Measurements from ENCODE around the gene SLC41A3.

GRCh38 chr3:126056681-126057500 lies 27.0 kb downstream of the SLC41A3 start:
- TF ChIP-seq, protein P1, sequence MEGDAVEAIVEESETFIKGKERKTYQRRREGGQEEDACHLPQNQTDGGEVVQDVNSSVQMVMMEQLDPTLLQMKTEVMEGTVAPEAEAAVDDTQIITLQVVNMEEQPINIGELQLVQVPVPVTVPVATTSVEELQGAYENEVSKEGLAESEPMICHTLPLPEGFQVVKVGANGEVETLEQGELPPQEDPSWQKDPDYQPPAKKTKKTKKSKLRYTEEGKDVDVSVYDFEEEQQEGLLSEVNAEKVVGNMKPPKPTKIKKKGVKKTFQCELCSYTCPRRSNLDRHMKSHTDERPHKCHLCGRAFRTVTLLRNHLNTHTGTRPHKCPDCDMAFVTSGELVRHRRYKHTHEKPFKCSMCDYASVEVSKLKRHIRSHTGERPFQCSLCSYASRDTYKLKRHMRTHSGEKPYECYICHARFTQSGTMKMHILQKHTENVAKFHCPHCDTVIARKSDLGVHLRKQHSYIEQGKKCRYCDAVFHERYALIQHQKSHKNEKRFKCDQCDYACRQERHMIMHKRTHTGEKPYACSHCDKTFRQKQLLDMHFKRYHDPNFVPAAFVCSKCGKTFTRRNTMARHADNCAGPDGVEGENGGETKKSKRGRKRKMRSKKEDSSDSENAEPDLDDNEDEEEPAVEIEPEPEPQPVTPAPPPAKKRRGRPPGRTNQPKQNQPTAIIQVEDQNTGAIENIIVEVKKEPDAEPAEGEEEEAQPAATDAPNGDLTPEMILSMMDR (IDR thresholded peaks at IDR 0.05) = no peak
- no peak for TF ChIP-seq POLR2A (IDR thresholded peaks at IDR 0.05)
